B cell (primary cell): ENCODE results near the gene USP46. TPM values are rescaled to one million over a fixed set of nuclear protein-coding genes. Genes with fewer than 3 reads are reported as not detected.

Experiments
- ATAC-seq: fragments of 200-7000 bp; cut with Tn5 transposase; one replicate; pipeline ENCODE4 v1.10.0; 2021; ENCODE audit warnings: low read depth, mild to moderate bottlenecking, moderate number of reproducible peaks, moderate library complexity
- CTCF ChIA-PET: fragments of 350-600 bp; sonication (Branson Sonifier 250); formaldehyde crosslinking; loops from one replicate; lab custom pipeline; 2021; ENCODE audit warnings: antibody characterized with exemption, inconsistent platforms; lab: Charles Lee
- POLR2A ChIA-PET: fragments of 350-600 bp; sonication (Branson Sonifier 250); formaldehyde crosslinking; loops from one replicate; lab custom pipeline; 2021; ENCODE audit warnings: antibody characterized with exemption; lab: Charles Lee
- DNase-seq: peaks from one replicate; pipeline ENCODE4 v3.0.0; 2013
- H2AFZ ChIP-seq: 2 replicates; pipeline ENCODE4 v1.6.1; 2012; ENCODE audit warnings: mild to moderate bottlenecking, low read depth, low read length; ENCODE audit not compliant: insufficient read depth, poor library complexity, severe bottlenecking
- H3K27ac ChIP-seq, 2 donors: 1 replicate in 1 of 2; 2 replicates in 1 of 2; pipeline ENCODE4 v1.5.1; 2012 to 2013; ENCODE audit warnings: low read length in 2 of 2, mild to moderate bottlenecking in 2 of 2, moderate library complexity in 1 of 2
- H3K27me3 ChIP-seq, 4 experiments: fragments of 200-600 bp in 1 of 4; sonication (generic) in 1 of 4; replicated peaks in 1 of 4; 1 replicate in 2 of 4; 2 replicates in 2 of 4; pipeline versions ENCODE4 v1.6.1 to v1.7.0; 2013 to 2016; ENCODE audit warnings: low read length in 3 of 4, mild to moderate bottlenecking in 2 of 4, mixed read lengths in 1 of 4, moderate library complexity in 1 of 4; ENCODE audit not compliant: insufficient read depth in 4 of 4, control insufficient read depth in 3 of 4; ENCODE audit errors: control extremely low read depth in 1 of 4
- H3K36me3 ChIP-seq, 2 experiments: replicated peaks in 1 of 2; 1 replicate in 1 of 2; 2 replicates in 1 of 2; pipeline versions ENCODE4 v1.6.1 to v1.7.1; 2013; ENCODE audit warnings: low read length in 1 of 2; ENCODE audit not compliant: insufficient read depth in 2 of 2, control insufficient read depth in 1 of 2; ENCODE audit errors: control extremely low read depth in 1 of 2, extremely low read depth in 1 of 2
- H3K4me1 ChIP-seq, 2 donors: fragments of 200-600 bp in 1 of 2; sonication (generic) in 1 of 2; 1 replicate in 1 of 2; 2 replicates in 1 of 2; pipeline versions ENCODE4 v1.5.1 to v1.6.1; 2013 to 2017; ENCODE audit warnings: low read length in 2 of 2; ENCODE audit not compliant: control insufficient read depth in 2 of 2, insufficient read depth in 2 of 2
- H3K4me2 ChIP-seq: replicated peaks from 2 replicates; pipeline ENCODE3; 2012; ENCODE audit warnings: mild to moderate bottlenecking, low read depth, low read length; ENCODE audit not compliant: poor library complexity, severe bottlenecking
- H3K4me3 ChIP-seq, 5 experiments: fragments of 200-600 bp in 1 of 5; sonication (generic) in 1 of 5; 1 replicate in 3 of 5; 2 replicates in 2 of 5; pipeline versions ENCODE4 v1.5.1 to v1.7.0; 2011 to 2016; ENCODE audit warnings: low read length in 4 of 5, mild to moderate bottlenecking in 4 of 5, low read depth in 2 of 5, control low read depth in 1 of 5, moderate library complexity in 1 of 5; ENCODE audit not compliant: insufficient read depth in 1 of 5; ENCODE audit errors: control extremely low read depth in 1 of 5, extremely low read depth in 1 of 5
- H3K79me2 ChIP-seq: fragments of 200-600 bp; sonication (generic); one replicate; pipeline ENCODE4 v1.6.0; 2016; ENCODE audit warnings: low read length; ENCODE audit not compliant: control insufficient read depth, insufficient read depth
- H3K9ac ChIP-seq: fragments of 200-600 bp; sonication (generic); 2 replicates; pipeline ENCODE4 v1.6.1; 2017; ENCODE audit warnings: mild to moderate bottlenecking, low read length, moderate library complexity
- H3K9me3 ChIP-seq, 3 donors: one replicate each; pipeline versions ENCODE4 v1.6.1 to v1.7.1; 2013; ENCODE audit warnings: low read length in 2 of 3; ENCODE audit not compliant: control insufficient read depth in 2 of 3, insufficient read depth in 1 of 3; ENCODE audit errors: control extremely low read depth in 1 of 3
- H4K20me1 ChIP-seq: 2 replicates; pipeline ENCODE4 v1.6.0; 2012; ENCODE audit warnings: mild to moderate bottlenecking, low read length; ENCODE audit not compliant: insufficient read depth, control insufficient read depth, poor library complexity, severe bottlenecking
- H3K27ac Mint-ChIP-seq: one replicate; pipeline ENCODE4 v1.8.0; 2021; ENCODE audit warnings: mixed read lengths
- H3K27me3 Mint-ChIP-seq: one replicate; pipeline ENCODE4 v1.8.0; 2021; ENCODE audit warnings: mixed read lengths
- H3K4me1 Mint-ChIP-seq: one replicate; pipeline ENCODE4 v1.8.0; 2021; ENCODE audit warnings: mixed read lengths
- H3K4me3 Mint-ChIP-seq: one replicate; pipeline ENCODE4 v1.8.0; 2021; ENCODE audit warnings: mixed read lengths
- H3K9me3 Mint-ChIP-seq: one replicate; pipeline ENCODE4 v1.8.0; 2022; ENCODE audit warnings: mixed read lengths; ENCODE audit not compliant: insufficient read depth
- EZH2 ChIP-seq: IDR thresholded peaks from 2 replicates; pipeline ENCODE4 v1.6.1; 2012; ENCODE audit warnings: borderline replicate concordance, low read depth, mild to moderate bottlenecking, moderate library complexity, low read length; ENCODE audit not compliant: insufficient read depth, poor library complexity, severe bottlenecking
- WGBS: methylation state at CpG from one replicate; pipeline ENCODE4 v1.1.5; 2013; ENCODE audit warnings: missing lambda C conversion rate; ENCODE audit not compliant: insufficient coverage; 5-methylcytosine and 5-hydroxymethylcytosine counted together
- intact Hi-C: fragments of 100-400 bp; cut with micrococcal nuclease; formaldehyde crosslinking; loops from one replicate; pipeline ENCODE4 v1.10.0; 2022
- polyA plus RNA-seq: library from polyadenylated mRNA; depleted of rRNA; stranded (reverse); fragments of >200 nt; gene quantifications from 2 replicates; pipeline ENCODE4 v1.2.3, GENCODE V29; 2012
- total RNA-seq, 2 donors: library from RNA; stranded (reverse); fragments of 120-200 nt in 1 of 2; gene quantifications; 1 replicate in 1 of 2; 2 replicates in 1 of 2; pipeline versions ENCODE4 v1.2.3 to v1.2.4, GENCODE V29; 2013 to 2022
- TF ChIP-seq, protein P1 (sequence below): fragments of 200-600 bp; IDR thresholded peaks from one replicate; pipeline ENCODE4 v1.8.0; 2022; ENCODE audit warnings: antibody characterized with exemption, mild to moderate bottlenecking

USP46 gene
- total and polyA plus RNA-seq, 2 donors (not counting 1 experiment from before 2014, with no cell fraction given): 1.8 to 11.8 TPM

- Histone ChIP-seq H3K27ac (no peak overlapping the region), H3K9ac (no peak overlapping the region), H3K36me3 (no peaks in the 10 kb centered on the region), H3K4me2 (no peak overlapping the region), H3K9me3 (no peaks in the 10 kb centered on the region), H3K4me1 (peaks cover 14 to 20% of the 10 kb centered on the region in 2 donors), H2AFZ (no peak overlapping the region), H3K4me3 (no peak overlapping the region), H3K79me2 (peaks cover 3% of the 10 kb centered on the region), H4K20me1 (no peaks in the 10 kb centered on the region), H3K27me3 (no peaks in the 10 kb centered on the region)
- H3K27me3 Mint-ChIP-seq: no peaks in the 10 kb centered on the region
- DNase-seq (no peak), ATAC-seq (no peak)
- POLR2A ChIA-PET: no interaction called here
- CTCF ChIA-PET: no interaction called here
- no peak overlapping the region for H3K27ac Mint-ChIP-seq
- no peak overlapping the region for H3K4me3 Mint-ChIP-seq
- TF ChIP-seq EZH2: no peak
- TF ChIP-seq, protein P1, sequence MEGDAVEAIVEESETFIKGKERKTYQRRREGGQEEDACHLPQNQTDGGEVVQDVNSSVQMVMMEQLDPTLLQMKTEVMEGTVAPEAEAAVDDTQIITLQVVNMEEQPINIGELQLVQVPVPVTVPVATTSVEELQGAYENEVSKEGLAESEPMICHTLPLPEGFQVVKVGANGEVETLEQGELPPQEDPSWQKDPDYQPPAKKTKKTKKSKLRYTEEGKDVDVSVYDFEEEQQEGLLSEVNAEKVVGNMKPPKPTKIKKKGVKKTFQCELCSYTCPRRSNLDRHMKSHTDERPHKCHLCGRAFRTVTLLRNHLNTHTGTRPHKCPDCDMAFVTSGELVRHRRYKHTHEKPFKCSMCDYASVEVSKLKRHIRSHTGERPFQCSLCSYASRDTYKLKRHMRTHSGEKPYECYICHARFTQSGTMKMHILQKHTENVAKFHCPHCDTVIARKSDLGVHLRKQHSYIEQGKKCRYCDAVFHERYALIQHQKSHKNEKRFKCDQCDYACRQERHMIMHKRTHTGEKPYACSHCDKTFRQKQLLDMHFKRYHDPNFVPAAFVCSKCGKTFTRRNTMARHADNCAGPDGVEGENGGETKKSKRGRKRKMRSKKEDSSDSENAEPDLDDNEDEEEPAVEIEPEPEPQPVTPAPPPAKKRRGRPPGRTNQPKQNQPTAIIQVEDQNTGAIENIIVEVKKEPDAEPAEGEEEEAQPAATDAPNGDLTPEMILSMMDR: no peak
- intact Hi-C loops: no loop called here
- H3K9me3 Mint-ChIP-seq: no peaks in the 10 kb centered on the region
- H3K4me1 Mint-ChIP-seq: peaks cover 31% of the 10 kb centered on the region
Observed at GRCh38 chr4:52655506-52655905, 3.6 kb downstream of the USP46 start.

- no peak overlapping the region for H3K4me2 ChIP-seq
- DNase-seq (no peak), ATAC-seq (no peak)
- WGBS: 33% methylated on average over 1 of the region's 2 CpGs
- H3K27me3 ChIP-seq: no peaks in the 10 kb centered on the region
- H3K9me3 ChIP-seq: no peaks in the 10 kb centered on the region
- Mint-ChIP-seq H3K27ac (no peak overlapping the region), H3K4me3 (no peak overlapping the region), H3K4me1 (peaks cover 13% of the 10 kb centered on the region), H3K9me3 (no peaks in the 10 kb centered on the region), H3K27me3 (no peaks in the 10 kb centered on the region)
- POLR2A ChIA-PET: no interaction called here
- H3K36me3 ChIP-seq: no peaks in the 10 kb centered on the region
- H3K4me1 ChIP-seq: peaks cover 5% of the 10 kb centered on the region in 2 donors
- no peak for TF ChIP-seq EZH2
- TF ChIP-seq, protein P1: no peak
- CTCF ChIA-PET: no interaction called here
- peaks cover 17% of the 10 kb centered on the region for H3K79me2 ChIP-seq
- H3K4me3 ChIP-seq: no peak overlapping the region
- intact Hi-C loops: no loop called here
- no peak overlapping the region for H2AFZ ChIP-seq
- H4K20me1 ChIP-seq: no peaks in the 10 kb centered on the region
- no peak overlapping the region for H3K9ac ChIP-seq
- H3K27ac ChIP-seq: no peak overlapping the region
Observed at GRCh38 chr4:52651996-52652672, 7.0 kb downstream of the USP46 start.
